Stimulated activated CD4-positive, alpha-beta T cell treated with anti-CD3 and anti-CD28 coated beads, TNF-alpha, amount 100 ng/mL, for 4 hours (primary cell): ENCODE results near the gene HIP1R.
A peak's percentile ranks its signal among the peaks of the same experiment; 100 is the strongest.
"Not testable (repeated sequence)": the region's sequence is repeated elsewhere in the genome, so short reads cannot be mapped to it uniquely, and the experiment has no call there.

ENCODE experiments used
- DNase-seq, 3 experiments: peaks; one replicate each; pipeline ENCODE4 v3.0.0-alpha.2; 2020; ENCODE audit warnings: low read depth in 3 of 3

The HIP1R gene

GRCh38 chr12:122874081-122874480, 38.8 kb downstream of the HIP1R start:
- DNase-seq = peak in 2 of 3 experiments; percentile 32 to 40

DNA sequence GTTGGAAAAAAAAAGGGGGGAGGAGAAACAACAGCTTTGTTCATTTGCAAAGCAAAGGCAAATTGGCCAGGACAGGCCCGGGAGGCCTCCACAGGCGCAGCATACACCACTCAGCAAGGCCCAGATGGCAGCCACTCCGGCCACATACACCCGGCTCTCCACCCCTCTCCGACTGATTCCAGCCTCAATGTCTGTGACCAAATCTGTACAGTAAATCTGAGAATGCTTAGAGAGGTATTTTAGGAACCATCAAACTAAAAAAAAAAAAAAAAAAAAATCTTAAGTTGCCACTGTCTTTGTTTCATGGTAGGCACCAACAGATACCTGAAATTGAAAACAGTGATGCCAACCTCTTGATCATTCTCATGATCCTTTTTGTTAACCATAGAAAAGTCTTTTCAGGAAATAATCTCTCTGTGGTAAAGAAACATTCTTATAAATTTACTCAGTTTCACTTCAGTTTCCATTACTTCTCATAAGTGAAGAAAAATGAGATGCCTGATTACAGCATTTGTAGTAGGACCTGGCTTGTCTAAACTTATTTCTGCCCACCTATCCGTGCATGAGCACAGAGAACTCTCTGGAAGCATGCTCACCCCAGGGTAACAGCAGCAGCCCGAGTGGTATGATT, 40.4 kb downstream of the HIP1R start:
- no peak for DNase-seq

- not testable (repeated sequence) for DNase-seq
Observed at GRCh38 chr12:122876281-122876680, 41.0 kb downstream of the HIP1R start.

GRCh38 chr12:122876731-122877130, 41.5 kb downstream of the HIP1R start:
- DNase-seq = no peak

GRCh38 chr12:122878780-122879612, 43.7 kb downstream of the HIP1R start:
- DNase-seq = no peak

DNA sequence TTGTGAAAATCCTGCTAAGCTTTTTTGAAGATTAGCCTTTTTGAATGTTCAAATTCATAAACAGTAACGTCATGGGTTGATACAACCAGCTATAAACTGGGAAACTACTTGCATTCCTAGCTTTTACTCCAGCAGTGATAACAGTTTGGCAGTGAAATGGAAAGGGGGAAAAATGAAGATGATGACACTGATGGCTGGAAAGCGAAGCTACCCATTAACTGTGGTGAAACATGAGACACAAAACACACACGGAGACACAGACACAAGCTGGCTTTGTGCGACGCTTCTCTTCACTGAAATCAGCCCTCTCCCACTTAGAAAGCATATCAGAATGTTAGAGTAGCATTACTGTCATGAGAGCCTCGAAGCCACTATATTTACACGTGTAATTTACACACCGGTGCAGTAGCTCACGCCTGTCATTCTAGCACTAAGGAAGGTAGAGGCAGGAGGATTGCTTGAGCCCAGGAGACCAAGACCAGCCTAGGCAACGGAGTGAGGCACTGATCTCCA, 45.0 kb downstream of the HIP1R start:
- DNase-seq = no peak

- DNase-seq = no peak
Observed at GRCh38 chr12:122880668-122881067, 45.4 kb downstream of the HIP1R start.

DNA sequence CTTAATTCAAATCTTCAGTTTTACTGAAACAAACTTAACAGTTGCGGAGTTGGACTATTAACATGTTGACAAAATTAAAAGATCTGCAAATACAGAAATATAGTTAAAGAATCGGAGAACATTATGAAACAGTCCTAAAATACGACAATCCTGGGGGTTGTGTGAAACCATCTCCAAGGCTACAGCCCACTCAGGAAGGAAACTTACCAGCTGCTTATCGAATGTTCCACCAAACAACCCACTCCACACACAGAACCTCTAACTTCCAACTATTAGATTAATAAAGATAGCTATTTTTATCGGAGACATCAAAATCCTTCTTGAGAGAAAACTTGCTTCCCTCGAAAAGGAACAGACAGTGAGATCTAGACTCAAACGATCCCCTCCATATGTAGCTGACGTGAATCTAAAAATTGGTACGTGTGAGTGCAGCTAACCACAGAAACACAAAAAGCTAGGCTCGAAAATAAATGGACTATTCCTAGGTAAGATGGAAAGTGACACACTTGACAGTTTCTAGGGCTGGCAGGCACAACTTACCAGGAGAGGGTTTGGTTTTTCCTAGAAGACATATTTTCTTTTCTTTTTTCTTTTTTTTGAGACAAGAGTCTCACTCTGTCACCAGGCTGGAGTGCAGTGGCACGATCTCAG, 47.8 kb downstream of the HIP1R start:
- no peak for DNase-seq

GRCh38 chr12:122884091-122884826, 49.0 kb downstream of the HIP1R start:
- DNase-seq = no peak

DNA sequence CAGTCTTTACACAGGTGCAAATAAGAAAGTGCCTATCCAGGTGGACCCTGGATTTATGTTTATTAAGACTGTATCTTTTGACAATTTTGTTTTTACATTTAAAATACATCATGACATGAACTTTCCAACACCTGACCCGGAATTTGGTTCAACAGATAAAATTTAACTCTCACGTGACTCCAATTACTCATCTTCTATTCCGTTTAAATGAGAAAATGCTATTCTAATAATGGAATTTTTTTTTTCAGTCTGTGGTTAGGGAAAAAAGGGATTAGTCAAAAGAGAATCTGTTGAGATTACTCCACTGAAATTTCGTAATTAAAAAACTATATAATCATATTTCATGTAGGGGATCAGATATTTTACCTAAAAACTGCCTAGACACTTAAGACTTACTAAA, 49.6 kb downstream of the HIP1R start:
- no peak for DNase-seq

DNA sequence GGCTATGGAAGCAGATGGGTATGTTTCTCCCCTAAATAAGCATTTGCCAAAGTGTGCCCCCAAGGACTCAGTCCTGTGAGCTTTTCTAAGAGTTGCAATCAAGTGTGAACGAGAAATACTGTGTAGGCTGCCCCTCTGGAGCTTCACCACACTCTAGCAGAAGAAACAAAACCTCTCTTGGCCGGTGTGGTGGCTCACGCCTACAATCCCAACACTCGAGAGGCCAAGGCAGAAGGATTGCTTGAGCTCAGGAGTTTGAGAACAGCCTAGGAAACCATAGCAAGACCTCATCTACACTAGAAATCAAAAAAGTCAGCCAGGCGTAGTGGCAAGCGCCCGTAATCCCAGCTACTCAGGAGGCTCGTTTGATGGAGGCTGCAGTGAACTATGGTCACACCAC, 50.9 kb downstream of the HIP1R start:
- no peak for DNase-seq

DNA sequence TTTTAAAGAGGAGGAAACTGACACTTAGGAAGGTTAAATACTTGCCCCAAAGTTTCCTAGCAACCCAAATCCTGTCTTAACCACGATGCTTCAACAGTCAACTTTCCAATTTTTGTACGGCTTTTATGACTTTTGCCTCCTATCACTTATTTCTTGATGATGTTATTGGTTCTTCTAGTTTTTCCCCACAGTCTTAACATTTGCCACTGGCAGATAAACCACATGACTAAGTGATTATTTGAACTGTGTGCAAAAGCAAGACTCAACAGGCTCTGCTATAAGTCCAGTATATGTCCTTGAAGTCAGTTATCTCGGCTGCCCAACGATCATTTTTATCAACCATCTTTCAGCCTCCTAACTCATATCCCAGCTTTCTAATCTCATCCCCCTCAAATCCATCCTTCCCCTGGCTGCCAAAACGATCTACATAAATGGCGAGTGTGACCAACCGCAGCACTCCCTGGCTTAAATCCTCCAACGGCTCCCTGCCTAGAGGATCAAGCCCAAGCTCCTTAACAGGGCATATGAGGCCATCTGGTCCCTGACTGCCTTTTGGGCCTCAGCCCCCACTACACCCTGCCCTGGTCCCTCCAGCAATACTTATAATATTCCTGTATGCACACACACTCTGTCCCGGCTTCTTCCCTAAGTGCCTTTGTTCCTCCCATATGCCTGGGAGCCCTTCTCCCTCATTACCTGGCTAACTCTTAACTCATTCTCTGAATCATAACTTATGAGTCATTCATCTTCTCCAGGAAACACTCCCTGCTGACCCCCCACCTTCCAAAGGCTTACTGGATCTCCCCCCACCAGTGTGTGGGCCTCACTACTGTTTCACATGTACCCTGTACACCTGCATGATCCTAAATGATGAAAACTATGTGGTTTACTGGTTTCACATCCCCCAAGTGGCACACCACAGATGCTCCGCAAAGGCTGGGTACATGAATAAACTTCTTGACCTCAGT, 51.9 kb downstream of the HIP1R start:
- DNase-seq = no peak

GRCh38 chr12:122887819-122888212, 52.6 kb downstream of the HIP1R start:
- no peak for DNase-seq

DNA sequence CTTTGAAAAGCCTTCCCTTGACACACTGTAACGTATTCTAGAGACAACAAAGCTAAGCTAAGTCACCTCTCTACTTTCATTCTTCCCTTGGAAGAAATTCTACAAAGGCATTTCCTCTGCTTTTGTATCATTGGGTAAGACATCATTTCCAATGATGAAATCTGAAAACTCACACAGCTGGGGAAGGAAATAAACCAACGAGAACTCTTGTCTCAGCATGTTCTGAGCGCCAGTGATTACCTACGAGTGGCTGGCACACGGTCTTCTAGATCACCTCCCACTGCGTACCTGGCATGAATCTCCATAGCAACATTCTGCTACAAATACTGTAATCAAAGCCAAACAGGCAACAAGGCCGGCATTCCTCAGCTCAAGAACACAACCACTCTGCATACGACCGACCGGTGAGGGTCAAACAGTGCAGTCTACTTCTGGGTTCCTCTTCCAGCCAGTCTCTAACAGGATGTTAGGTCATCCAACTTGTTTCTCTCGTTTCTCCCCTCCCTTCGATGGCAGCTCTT, 53.0 kb downstream of the HIP1R start:
- DNase-seq = no peak

DNA sequence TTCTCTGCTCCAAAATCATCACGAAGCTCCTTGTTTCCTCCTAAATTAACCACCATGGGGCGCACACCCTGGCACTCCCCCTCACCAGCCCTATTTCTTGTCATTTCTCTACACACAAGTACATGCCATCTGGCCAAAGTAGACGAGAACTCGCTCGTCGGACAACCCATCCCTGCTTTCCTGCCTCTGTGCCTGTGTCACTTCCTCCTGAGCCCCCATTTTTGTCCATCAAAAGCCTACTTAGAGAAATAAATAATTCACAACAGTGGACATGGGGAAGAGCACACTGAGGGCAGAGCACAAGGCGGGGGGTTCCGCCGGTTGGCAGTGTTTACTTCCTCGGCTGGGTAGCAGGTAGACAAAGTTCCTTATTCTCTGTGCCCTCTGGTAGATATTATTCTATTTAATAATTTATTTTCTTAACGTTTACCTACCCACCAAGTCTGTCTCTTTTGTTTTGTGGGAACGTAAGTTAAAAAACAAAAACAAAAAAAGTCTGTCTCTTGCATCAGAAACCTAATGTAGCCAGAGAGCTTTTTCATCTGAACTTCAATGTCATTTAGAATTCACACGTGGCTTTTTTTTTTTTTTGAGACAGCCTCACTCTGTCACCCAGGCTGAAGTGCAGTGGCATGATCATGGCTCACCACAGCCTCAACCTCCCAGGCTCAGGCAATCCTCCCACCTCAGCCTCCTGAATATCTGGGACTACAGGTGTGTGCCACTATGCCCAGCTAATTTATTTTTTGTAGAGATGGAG, 54.7 kb downstream of the HIP1R start:
- DNase-seq = no peak

DNA sequence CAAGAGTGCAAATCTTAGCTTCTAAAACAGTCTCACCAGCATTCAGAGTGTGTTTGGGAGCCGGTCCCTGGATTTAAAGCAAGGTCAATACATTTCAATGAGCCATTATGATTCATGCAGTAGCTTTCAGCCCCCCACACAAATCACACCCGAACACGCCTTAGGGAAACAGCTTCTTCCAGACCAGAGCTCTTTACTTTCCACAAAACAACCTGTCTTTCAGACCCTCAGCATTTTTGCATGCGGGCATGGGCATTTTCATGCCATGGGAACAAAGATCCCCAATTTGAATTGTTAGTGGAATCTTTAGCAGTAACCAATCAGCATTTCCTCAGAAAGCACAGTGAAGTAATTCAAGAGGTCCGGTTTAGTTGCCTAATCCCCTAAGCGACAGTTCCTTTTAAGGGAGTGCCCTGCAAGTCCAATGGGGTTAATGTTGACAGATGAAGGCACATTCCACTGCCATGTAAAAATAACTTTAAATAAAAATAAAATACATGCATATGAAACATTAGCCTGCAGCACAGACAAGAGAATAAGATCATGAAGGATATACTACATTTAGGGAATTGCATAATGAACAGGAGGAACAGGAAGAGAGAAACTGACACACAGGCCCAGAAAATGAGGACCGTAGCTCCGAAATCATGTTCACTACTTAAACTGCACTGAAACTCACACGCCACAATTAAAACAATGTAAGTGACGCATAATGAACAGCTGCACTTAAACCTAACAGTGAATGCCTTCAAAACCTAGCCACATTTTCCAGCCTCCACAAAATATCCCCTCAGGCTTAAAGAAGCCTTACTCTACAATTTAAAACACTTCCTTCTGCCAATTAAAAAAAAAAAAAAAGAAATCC, 56.6 kb downstream of the HIP1R start:
- DNase-seq = no peak

GRCh38 chr12:122892724-122893123, 57.5 kb downstream of the HIP1R start:
- not testable (repeated sequence) for DNase-seq

DNA sequence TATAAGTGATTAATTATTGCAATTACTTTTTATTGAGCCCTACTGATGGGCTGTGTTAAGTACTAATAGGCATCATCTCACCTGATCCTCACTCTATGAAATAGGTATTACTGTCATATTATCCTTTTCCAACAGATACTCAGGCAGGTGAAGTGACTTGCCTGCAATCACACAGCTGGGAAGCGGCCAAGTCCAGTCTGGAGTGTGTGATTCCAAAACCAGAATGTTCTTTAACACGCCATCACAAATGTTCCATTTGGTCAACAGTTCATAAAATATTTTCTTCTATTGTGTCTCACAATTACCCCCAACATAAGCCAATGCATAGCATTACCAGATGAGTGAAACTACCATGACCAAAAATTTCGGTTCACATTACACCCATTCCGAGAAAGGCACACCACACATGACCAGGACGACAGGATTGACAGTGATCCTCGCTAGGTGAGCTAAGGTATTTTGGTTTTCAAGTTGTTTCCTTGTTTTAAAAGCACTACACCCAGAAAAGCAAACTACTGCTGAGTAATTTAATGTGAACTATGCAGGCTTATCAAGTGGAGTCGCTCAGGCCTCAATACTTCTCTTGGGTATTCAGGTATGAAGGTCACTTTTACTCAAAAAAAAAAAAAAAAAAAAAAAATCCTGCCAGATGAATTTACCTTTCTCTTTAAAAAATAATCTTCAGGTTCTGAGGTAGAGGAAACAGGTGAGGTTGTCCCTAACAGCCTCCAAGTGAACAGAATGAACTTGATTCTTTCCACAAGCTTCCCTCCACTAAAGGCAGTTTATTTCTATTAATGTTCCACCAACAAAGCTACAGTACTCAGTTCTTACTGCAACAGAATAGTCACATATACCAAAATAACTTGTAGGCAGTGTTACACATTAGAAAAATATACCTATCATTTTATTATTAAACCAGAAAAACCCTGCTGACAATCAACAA, 58.2 kb downstream of the HIP1R start:
- DNase-seq = no peak
